ENCODE data around the gene MMP2. TPM values are rescaled to one million over a fixed set of nuclear protein-coding genes. Genes with fewer than 3 reads are reported as not detected.

The MMP2 gene
- total RNA-seq, 1 experiment from 2014 or later = 61.3 TPM

DNA sequence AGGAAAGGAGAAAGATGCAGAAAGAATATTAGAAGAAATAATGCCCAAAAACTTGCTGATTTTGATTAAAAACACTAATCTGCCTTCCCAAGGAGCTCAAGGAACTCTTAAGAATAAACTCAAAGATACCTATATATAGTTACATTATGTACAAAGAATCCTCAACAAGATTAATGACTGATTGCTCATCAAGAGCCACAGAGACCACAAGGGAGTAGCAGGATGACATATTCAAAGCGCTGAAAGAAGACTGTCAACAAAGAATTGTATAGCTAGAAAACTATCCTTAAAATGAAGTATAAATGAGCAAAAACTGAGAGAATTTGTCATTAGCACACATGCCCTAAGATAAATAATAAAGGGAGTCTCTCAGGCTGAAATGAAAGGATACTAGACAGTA is 36.1 kb downstream of the MMP2 start (continued):
- TF ChIP-seq, protein P1, sequence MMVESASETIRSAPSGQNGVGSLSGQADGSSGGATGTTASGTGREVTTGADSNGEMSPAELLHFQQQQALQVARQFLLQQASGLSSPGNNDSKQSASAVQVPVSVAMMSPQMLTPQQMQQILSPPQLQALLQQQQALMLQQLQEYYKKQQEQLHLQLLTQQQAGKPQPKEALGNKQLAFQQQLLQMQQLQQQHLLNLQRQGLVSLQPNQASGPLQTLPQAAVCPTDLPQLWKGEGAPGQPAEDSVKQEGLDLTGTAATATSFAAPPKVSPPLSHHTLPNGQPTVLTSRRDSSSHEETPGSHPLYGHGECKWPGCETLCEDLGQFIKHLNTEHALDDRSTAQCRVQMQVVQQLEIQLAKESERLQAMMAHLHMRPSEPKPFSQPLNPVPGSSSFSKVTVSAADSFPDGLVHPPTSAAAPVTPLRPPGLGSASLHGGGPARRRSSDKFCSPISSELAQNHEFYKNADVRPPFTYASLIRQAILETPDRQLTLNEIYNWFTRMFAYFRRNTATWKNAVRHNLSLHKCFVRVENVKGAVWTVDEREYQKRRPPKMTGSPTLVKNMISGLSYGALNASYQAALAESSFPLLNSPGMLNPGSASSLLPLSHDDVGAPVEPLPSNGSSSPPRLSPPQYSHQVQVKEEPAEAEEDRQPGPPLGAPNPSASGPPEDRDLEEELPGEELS (CRISPR knock-in tag; IDR thresholded peaks at IDR 0.05) = no peak

DNA sequence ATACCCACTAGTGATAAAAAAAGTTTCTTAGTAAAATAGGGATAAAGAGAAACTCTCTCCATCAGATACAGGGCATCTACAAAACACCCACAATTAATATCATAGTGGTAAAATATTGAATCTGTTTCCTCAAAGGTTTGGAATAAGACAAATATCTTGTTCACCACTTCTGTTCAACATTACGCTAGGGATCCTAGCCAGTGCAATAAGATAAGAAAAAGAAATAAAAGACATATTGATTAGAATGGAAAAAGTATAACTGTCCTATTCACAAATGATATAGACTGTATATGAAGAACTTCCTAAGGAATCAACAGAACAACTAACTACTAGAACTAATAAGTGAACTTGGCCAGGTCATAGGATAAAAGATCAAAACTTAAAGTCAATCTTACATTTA is 42.8 kb downstream of the MMP2 start:
- peaks cover 46% of the 10 kb centered on the region for H3K36me3 Mint-ChIP-seq
- H3K27me3 Mint-ChIP-seq (ENCODE audit: low read depth) = no peaks in the 10 kb centered on the region; the same call in none of the 2 replicates
- TF ChIP-seq MXD4 (CRISPR knock-in tag; IDR thresholded peaks at IDR 0.05; ENCODE audit: borderline replicate concordance) (no peak), NR3C1 (CRISPR knock-in tag; conservative IDR thresholded peaks at IDR 0.05; ENCODE audit: low read depth) (no peak), JAZF1 (CRISPR knock-in tag; IDR thresholded peaks at IDR 0.05) (no peak), SMAD3 (CRISPR knock-in tag; IDR thresholded peaks at IDR 0.05; ENCODE audit: borderline replicate concordance) (no peak), ZNF396 (CRISPR knock-in tag; IDR thresholded peaks at IDR 0.05; ENCODE audit: borderline replicate concordance) (no peak), SOX15 (CRISPR knock-in tag; IDR thresholded peaks at IDR 0.05) (no peak), ZNF121 (CRISPR knock-in tag; IDR thresholded peaks at IDR 0.05) (no peak), TEAD1 (CRISPR knock-in tag; IDR thresholded peaks at IDR 0.05) (no peak), OVOL2 (CRISPR knock-in tag; IDR thresholded peaks at IDR 0.05; ENCODE audit: borderline replicate concordance) (no peak), GTF2I (CRISPR knock-in tag; conservative IDR thresholded peaks at IDR 0.05) (no peak), RORB (CRISPR knock-in tag; IDR thresholded peaks at IDR 0.05) (no peak), ELF4 (CRISPR knock-in tag; IDR thresholded peaks at IDR 0.05; ENCODE audit: low read depth) (no peak), ZNF263 (CRISPR knock-in tag; IDR thresholded peaks at IDR 0.05; ENCODE audit: low read depth) (no peak), HMGA2 (CRISPR knock-in tag; IDR thresholded peaks at IDR 0.05) (no peak)
- TF ChIP-seq, protein P2, sequence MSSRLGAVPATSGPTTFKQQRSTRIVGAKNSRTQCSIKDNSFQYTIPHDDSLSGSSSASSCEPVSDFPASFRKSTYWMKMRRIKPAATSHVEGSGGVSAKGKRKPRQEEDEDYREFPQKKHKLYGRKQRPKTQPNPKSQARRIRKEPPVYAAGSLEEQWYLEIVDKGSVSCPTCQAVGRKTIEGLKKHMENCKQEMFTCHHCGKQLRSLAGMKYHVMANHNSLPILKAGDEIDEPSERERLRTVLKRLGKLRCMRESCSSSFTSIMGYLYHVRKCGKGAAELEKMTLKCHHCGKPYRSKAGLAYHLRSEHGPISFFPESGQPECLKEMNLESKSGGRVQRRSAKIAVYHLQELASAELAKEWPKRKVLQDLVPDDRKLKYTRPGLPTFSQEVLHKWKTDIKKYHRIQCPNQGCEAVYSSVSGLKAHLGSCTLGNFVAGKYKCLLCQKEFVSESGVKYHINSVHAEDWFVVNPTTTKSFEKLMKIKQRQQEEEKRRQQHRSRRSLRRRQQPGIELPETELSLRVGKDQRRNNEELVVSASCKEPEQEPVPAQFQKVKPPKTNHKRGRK (CRISPR knock-in tag; IDR thresholded peaks at IDR 0.05; ENCODE audit: borderline replicate concordance) = no peak
- TF ChIP-seq, protein P3, sequence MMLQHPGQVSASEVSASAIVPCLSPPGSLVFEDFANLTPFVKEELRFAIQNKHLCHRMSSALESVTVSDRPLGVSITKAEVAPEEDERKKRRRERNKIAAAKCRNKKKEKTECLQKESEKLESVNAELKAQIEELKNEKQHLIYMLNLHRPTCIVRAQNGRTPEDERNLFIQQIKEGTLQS (CRISPR knock-in tag; conservative IDR thresholded peaks at IDR 0.05) = no peak
- TF ChIP-seq, protein P4, sequence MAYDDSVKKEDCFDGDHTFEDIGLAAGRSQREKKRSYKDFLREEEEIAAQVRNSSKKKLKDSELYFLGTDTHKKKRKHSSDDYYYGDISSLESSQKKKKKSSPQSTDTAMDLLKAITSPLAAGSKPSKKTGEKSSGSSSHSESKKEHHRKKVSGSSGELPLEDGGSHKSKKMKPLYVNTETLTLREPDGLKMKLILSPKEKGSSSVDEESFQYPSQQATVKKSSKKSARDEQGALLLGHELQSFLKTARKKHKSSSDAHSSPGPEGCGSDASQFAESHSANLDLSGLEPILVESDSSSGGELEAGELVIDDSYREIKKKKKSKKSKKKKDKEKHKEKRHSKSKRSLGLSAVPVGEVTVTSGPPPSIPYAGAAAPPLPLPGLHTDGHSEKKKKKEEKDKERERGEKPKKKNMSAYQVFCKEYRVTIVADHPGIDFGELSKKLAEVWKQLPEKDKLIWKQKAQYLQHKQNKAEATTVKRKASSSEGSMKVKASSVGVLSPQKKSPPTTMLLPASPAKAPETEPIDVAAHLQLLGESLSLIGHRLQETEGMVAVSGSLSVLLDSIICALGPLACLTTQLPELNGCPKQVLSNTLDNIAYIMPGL (CRISPR knock-in tag; IDR thresholded peaks at IDR 0.05) = no peak
- TF ChIP-seq, protein P5, sequence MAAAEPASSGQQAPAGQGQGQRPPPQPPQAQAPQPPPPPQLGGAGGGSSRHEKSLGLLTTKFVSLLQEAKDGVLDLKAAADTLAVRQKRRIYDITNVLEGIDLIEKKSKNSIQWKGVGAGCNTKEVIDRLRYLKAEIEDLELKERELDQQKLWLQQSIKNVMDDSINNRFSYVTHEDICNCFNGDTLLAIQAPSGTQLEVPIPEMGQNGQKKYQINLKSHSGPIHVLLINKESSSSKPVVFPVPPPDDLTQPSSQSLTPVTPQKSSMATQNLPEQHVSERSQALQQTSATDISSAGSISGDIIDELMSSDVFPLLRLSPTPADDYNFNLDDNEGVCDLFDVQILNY (CRISPR knock-in tag; IDR thresholded peaks at IDR 0.05) = no peak
- H3K27ac Mint-ChIP-seq = no peak overlapping the region
- no peak overlapping the region for H3K4me3 Mint-ChIP-seq
- ChIA-PET CTCF (no interaction called here), POLR2A (no interaction called here)
- DNase-seq (ENCODE audit: low spot score) (no peak), ATAC-seq (no peak)
- H3K4me1 Mint-ChIP-seq = peaks cover 5% of the 10 kb centered on the region
- H3K9me3 Mint-ChIP-seq = peaks cover 50% of the 10 kb centered on the region

DNA sequence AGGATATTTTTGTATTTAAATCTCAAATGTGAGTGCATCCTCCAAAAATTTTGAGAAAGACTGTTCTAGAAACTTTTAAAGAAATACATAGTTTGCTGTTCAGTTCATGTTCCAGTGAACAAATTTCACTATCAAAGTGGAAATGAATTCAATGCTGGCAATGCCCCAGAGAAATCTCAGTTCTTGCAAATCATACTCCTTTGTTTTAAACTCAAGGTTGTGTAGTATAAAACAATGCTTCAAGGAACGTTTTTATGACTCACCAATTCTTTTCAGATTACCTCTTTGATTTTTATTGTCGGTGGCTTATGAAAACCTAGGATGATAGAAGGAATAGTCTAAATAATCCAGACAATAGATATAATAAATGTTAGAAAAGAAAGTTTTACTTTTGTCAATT is 47.4 kb downstream of the MMP2 start:
- ChIA-PET CTCF (interaction anchor here (3.6 kb wide), 1 partner anchor 25 kb away, joined by 17 read pairs; no protein-coding TSS in a partner anchor), POLR2A (no interaction called here)
- Mint-ChIP-seq H3K36me3 (peaks cover 11% of the 10 kb centered on the region), H3K4me1 (peaks cover 5% of the 10 kb centered on the region), H3K4me3 (no peak overlapping the region), H3K27me3 (ENCODE audit: low read depth) (no peaks in the 10 kb centered on the region; the same call in 1 of the 2 replicates), H3K27ac (no peak overlapping the region), H3K9me3 (peaks cover 12% of the 10 kb centered on the region)
- no peak for DNase-seq (ENCODE audit: low spot score)
- no peak for ATAC-seq
- TF ChIP-seq, protein P6, sequence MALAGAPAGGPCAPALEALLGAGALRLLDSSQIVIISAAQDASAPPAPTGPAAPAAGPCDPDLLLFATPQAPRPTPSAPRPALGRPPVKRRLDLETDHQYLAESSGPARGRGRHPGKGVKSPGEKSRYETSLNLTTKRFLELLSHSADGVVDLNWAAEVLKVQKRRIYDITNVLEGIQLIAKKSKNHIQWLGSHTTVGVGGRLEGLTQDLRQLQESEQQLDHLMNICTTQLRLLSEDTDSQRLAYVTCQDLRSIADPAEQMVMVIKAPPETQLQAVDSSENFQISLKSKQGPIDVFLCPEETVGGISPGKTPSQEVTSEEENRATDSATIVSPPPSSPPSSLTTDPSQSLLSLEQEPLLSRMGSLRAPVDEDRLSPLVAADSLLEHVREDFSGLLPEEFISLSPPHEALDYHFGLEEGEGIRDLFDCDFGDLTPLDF (CRISPR knock-in tag; IDR thresholded peaks at IDR 0.05) = no peak
- TF ChIP-seq, protein P7, sequence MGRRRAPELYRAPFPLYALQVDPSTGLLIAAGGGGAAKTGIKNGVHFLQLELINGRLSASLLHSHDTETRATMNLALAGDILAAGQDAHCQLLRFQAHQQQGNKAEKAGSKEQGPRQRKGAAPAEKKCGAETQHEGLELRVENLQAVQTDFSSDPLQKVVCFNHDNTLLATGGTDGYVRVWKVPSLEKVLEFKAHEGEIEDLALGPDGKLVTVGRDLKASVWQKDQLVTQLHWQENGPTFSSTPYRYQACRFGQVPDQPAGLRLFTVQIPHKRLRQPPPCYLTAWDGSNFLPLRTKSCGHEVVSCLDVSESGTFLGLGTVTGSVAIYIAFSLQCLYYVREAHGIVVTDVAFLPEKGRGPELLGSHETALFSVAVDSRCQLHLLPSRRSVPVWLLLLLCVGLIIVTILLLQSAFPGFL (CRISPR knock-in tag; IDR thresholded peaks at IDR 0.05; ENCODE audit: borderline replicate concordance) = no peak
- TF ChIP-seq FOXJ3 (CRISPR knock-in tag; IDR thresholded peaks at IDR 0.05; ENCODE audit: borderline replicate concordance) (no peak), CREB1 (CRISPR knock-in tag; IDR thresholded peaks at IDR 0.05) (no peak), HMGA2 (CRISPR knock-in tag; IDR thresholded peaks at IDR 0.05) (no peak), SP1 (CRISPR knock-in tag; conservative IDR thresholded peaks at IDR 0.05) (no peak), OVOL2 (CRISPR knock-in tag; IDR thresholded peaks at IDR 0.05; ENCODE audit: borderline replicate concordance) (no peak)
- TF ChIP-seq, protein P3 (CRISPR knock-in tag; conservative IDR thresholded peaks at IDR 0.05) = no peak

All from WTC11 (cell line).